ENCODE results near the gene NFATC2.
A peak's percentile ranks its signal among the peaks of the same experiment; 100 is the strongest.
"Not testable (repeated sequence)": the region's sequence is repeated elsewhere in the genome, so short reads cannot be mapped to it uniquely, and the experiment has no call there.

The NFATC2 gene

GRCh38 chr20:51540074-51540473 lies 2.4 kb downstream of the NFATC2 start:
- not testable (repeated sequence) for DNase-seq (ENCODE audit: low spot score)

- no peak for DNase-seq (ENCODE audit: low spot score)
These were observed 6.1 kb downstream of the NFATC2 start for GRCh38 chr20:51536116-51537069.

GRCh38 chr20:51535674-51536073 lies 6.8 kb downstream of the NFATC2 start:
- DNase-seq (ENCODE audit: low spot score): no peak

- no peak for DNase-seq (ENCODE audit: low spot score)
These were observed 7.5 kb downstream of the NFATC2 start for GRCh38 chr20:51535075-51535386.

- no peak for DNase-seq (ENCODE audit: low spot score)
These were observed 9.0 kb downstream of the NFATC2 start for GRCh38 chr20:51533291-51534172.

- no peak for DNase-seq (ENCODE audit: low spot score)
These were observed 9.8 kb downstream of the NFATC2 start for GRCh38 chr20:51532577-51533191.

- DNase-seq (ENCODE audit: low spot score): no peak
These were observed 10.6 kb downstream of the NFATC2 start for GRCh38 chr20:51531712-51532456.

- DNase-seq (ENCODE audit: low spot score): no peak
These were observed 11.3 kb downstream of the NFATC2 start for GRCh38 chr20:51531141-51531710.

GRCh38 chr20:51529758-51530157 lies 12.8 kb downstream of the NFATC2 start:
- peak; percentile 35 for DNase-seq (ENCODE audit: low spot score)

GRCh38 chr20:51529081-51529681 lies 13.3 kb downstream of the NFATC2 start:
- DNase-seq (ENCODE audit: low spot score): peak; percentile 63

- no peak for DNase-seq (ENCODE audit: low spot score)
These were observed 14.1 kb downstream of the NFATC2 start for GRCh38 chr20:51528263-51529027.

DNA sequence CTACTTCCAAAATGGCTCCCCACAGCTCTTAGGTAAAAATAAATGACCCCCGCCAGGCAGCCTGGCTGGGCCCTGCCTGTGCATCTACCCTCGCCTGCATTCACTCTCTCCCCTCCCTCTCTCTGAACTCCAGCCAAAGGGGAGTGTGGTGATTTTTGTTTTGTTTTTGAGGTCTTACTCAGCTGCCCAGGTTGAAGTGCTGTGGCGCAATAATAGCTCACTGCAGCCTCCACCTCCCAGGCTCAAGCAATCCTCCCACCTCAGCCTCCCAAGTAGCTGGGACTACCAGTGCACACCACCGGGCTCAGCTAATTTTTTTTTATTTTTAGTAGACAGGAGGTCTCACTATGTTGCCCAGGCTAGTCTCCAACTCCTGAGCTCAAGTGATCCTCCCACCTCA lies 15.8 kb downstream of the NFATC2 start:
- no peak for DNase-seq (ENCODE audit: low spot score)

- no peak for DNase-seq (ENCODE audit: low spot score)
These were observed 16.4 kb downstream of the NFATC2 start for GRCh38 chr20:51526106-51526470.

DNA sequence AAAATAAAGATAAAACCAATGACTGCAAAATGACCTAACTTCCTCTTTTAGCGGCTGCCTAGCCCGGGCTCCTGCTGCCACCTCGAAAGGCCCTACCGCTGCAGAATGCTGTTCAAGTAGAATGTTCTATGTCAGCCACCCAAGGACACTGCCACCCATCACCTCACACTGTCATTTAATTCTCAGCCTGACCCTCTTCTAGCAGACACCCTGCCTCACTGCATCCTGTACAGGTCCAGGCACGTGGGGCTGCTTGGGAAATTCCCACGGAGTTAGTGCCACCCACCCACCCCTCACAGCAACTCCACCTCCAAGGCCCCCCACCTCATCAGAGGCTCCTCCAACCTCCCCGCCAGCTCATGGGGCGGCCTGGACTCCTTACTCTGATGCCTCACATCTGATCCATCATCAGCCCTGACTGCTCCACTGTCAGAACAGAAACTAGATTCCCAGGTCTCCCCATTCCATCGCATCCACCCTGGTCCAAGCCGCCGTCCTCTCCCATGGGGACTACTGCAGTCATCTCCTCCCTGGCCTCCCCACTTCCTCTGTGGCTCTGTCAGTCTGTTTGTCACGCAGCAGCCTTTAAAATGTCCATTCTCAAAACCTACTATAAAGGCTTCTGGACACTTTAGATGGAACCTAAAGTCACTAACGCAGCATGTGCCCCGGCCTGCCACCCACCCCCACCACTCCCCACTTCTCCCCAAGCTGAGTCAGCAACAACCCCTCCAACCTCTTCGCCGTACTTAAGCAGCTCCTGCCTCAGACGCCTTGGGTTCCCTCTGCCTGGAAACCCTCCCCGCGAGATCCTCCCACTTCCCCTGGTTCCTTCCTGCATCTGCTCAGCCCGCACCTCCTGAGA lies 17.0 kb downstream of the NFATC2 start:
- no peak for DNase-seq (ENCODE audit: low spot score)

DNA sequence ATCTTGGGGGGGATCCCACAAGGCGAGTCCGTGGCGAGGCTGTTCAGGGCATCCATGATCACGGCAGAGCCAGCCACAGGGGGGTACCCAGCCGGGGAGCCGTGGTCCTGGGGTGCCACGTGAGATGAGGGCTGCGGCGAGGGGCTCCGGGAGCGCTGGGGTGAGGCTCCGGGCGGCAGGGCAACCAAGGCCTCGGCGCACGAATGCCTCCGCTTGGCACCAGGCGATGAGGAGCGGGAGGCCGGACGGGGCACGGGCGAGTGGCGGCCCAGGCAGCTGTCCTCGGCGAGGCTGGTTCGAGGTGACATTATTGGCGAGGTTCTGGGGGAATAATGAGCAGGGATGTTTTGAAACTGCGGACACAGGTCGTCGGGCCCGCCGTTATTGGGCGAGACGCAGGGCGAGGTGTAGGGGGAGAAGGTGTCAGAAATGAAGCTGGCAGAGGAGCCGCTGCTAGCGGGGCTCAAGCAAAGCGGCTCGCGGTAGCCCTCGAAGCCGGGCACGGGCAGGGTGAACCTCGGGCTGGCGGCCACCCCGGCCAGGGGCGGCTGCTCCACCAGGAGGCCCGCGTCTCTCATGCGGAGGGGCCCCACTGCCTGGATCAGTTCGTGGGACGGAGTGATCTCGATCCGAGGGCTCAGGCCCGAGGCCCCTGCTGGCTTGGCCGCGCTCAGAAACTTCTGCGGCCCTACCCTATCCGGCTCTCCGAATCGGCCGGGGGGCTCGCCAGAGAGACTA lies 19.1 kb downstream of the NFATC2 start:
- DNase-seq (ENCODE audit: low spot score): no peak

- DNase-seq (ENCODE audit: low spot score): no peak
These were observed 20.3 kb downstream of the NFATC2 start for GRCh38 chr20:51522207-51522606.

- DNase-seq (ENCODE audit: low spot score): no peak
These were observed 24.7 kb downstream of the NFATC2 start for GRCh38 chr20:51517839-51518238.

DNA sequence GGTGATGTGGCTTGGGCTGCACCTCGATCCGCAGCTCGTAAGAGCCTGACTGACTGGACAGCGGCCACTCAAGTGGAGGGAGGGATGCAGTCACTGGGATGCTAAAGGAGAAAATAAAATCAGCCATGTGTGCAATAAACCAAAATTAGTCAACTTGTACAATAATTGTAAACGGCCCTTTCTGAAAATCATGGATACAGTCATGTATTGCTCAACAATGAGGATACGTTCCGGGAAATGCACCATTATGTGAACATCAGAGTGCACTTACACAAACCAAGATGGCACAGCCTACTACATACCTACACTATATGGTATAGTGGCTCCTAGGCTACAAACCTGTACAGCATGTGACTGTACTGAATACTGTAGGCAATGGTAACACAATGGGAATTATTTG lies 25.7 kb downstream of the NFATC2 start:
- DNase-seq (ENCODE audit: low spot score): no peak

DNA sequence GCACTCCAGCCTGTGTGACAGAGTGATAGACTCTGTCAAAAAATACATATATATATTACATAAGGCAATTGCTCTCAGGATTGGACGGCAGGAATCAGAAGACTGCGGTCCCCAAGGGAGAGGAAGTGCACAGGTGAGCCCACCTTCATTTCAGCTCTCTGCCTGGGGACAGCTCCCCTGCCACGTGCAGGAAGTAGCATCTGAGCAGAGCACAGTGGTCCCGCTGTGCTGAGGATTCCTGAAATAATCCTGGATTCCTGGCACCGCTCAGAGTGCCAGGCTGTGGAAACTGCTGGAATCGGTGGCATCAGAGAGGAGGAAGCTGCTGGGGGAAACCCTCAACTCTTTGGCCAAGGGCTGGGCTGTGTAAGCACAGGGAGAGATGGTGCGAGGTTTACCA lies 27.7 kb downstream of the NFATC2 start:
- no peak for DNase-seq (ENCODE audit: low spot score)

Data from COLO829 (cell line).